ENCODE results near the gene RSPH9.

RSPH9 gene, protein sequence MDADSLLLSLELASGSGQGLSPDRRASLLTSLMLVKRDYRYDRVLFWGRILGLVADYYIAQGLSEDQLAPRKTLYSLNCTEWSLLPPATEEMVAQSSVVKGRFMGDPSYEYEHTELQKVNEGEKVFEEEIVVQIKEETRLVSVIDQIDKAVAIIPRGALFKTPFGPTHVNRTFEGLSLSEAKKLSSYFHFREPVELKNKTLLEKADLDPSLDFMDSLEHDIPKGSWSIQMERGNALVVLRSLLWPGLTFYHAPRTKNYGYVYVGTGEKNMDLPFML

GRCh38 chr6:43644940-43645612 lies at the start of gene RSPH9:
Gene RSPH9 (plus strand): TSS chr6:43645036. CDS start chr6:43645099, 63 bp downstream.
- DNase-seq, result peak; percentile 70

DNA sequence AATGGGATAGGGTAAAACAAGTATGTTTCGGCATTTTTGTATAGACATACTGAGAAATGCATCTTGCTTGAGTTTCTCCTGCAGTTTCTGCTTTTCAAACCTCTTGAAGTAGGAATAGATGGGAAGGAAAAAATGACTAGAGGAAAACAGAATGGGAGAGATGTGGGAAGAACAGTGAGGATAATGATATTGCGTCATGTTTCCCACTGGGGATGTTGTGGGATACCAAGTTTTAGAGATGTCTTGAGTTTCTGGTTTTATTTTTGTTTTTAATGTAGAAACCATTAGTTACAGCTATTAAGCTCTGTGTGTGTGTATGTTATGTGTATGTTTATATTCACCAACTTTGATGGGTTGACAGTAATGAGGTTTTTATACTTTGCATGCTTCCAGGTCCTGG lies 44.2 kb upstream of the RSPH9 start:
- DNase-seq, result no peak

DNA sequence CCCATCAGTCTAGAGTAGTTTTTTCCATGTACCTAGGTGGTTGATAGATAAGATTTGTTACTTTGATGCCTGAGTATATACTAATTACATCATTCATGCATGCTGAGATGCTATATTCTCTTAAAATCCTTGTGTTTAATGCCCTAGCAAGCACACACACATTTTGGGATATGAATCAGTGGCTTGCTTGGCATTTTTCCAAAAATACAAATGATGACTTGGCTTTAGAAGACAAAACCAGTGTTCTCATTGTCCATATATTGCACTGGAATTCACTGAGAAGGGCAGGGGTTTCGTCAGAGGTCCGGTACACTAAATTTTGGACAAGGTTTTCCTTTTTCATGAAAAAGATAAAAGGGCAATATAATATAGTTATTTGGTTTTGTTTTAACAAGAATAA lies 40.7 kb upstream of the RSPH9 start:
- DNase-seq, result no peak

DNA sequence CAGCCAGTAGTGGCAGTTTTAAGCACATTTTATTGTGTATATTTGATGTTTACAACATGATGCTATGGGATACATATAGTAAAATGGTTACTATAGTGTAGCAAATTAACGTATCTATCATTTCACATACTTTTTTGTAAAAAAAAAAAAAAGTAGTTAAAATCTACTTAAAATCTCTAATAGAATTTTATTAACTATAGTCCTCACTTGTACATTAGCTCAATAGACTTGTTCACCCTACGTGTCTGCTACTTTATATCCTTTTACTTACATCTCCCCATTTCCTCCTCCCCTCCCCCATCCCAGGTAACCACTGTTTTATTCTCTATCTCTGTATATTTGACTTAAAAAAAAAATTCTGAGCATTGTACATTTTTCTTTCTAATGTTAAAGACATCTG lies 38.8 kb upstream of the RSPH9 start:
- no peak for DNase-seq

DNA sequence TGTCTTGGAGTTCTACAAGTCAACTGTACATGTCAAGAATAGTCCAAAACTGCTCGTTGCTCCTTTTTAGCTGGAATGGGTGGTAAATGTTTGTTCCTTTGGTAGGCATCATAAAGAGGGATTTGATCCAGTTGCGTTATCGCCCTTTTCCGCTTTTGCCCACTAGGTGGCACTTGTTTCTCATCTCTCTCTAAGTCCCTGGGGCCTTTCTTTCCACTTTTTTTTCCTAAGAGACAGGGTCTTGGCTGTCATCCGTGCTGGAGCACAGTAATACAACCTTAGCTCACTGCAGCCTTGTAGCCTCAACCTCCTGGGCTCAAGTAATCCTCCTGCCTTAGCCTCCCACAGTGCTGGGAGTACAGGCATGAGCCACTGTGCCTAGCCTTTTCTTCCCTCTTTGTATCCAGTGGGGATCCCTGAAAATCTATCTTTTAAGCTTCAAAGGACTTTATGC lies 36.5 kb upstream of the RSPH9 start:
- peak; percentile 56 for DNase-seq

- no peak for DNase-seq
These were observed 36.0 kb upstream of the RSPH9 start for GRCh38 chr6:43608807-43609206.

GRCh38 chr6:43609402-43609801 lies 35.4 kb upstream of the RSPH9 start:
- DNase-seq, result no peak

DNA sequence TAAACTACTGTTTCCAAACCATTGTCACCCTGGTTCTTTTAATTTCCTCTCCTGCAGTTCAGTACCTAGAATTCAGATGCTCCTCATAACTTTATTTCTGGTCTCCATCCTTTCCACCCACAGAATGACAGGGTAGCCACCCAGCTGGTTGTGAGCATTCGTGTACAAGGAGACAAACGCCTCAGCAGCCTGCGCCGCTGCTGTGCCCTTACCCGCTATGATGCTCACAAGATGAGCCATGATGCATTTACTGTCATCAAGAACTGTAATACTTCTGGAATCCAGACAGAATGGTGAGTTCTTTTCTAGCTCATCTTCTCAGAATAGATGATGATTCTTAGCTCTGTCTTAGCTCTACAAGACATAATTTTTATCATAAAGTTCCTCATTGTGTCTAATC lies 34.4 kb upstream of the RSPH9 start:
- no peak for DNase-seq

DNA sequence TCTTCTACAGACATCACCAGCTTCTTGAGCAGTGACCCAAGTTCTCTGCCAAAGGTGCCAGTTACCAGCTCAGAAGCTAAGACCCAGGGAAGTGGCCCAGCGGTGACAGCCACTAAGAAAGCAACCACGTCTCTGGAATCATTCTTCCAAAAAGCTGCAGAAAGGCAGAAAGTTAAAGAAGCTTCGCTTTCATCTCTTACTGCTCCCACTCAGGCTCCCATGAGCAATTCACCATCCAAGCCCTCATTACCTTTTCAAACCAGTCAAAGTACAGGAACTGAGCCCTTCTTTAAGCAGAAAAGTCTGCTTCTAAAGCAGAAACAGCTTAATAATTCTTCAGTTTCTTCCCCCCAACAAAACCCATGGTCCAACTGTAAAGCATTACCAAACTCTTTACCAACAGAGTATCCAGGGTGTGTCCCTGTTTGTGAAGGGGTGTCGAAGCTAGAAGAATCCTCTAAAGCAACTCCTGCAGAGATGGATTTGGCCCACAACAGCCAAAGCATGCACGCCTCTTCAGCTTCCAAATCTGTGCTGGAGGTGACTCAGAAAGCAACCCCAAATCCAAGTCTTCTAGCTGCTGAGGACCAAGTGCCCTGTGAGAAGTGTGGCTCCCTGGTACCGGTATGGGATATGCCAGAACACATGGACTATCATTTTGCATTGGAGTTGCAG lies 31.0 kb upstream of the RSPH9 start:
- DNase-seq, result no peak

DNA sequence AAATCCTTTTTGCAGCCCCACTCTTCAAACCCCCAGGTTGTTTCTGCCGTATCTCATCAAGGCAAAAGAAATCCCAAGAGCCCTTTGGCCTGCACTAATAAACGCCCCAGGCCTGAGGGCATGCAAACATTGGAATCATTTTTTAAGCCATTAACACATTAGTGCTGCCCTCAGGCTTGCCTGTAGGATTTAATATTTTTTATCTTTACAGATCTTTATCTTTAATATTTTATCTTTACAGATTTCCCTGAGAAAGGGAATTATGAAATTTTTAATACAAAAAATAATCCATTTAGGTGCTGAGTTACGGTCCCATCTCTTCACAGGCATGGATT lies 30.5 kb upstream of the RSPH9 start:
- DNase-seq, result no peak

DNA sequence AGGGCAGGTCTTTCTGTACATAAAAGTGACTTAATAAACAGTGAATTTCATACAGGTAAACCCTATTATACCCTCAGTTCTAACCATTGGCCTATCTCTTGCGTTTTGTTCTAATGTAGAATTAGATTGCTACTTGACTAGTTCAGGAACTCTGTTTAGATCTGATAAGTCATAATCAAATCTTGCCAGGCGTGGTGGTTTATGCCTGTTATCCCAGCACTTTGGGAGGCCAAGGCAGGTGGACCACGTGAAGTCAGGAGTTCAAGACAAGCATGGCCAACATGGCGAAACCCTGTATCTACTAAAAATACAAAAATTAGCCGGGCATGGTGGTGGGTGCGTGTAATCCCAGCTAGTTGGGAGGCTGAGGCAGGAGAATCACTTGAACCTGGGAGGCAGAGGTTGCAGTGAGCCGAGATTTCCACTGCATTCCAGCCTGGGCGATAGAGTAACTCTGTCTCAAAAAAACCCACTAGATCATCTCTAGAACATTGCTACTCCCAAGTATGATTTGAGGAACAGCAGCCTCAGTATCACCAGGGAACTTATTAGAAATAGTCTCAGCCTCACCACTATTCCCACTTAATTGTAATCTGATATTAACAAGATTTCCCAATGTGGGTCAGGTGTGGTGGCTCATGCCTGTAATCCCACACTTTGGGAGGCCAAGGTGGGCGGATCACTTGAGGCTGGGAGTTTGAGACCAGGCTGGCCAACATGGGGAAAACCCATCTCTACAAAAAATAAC lies 27.9 kb upstream of the RSPH9 start:
- DNase-seq, result no peak

DNA sequence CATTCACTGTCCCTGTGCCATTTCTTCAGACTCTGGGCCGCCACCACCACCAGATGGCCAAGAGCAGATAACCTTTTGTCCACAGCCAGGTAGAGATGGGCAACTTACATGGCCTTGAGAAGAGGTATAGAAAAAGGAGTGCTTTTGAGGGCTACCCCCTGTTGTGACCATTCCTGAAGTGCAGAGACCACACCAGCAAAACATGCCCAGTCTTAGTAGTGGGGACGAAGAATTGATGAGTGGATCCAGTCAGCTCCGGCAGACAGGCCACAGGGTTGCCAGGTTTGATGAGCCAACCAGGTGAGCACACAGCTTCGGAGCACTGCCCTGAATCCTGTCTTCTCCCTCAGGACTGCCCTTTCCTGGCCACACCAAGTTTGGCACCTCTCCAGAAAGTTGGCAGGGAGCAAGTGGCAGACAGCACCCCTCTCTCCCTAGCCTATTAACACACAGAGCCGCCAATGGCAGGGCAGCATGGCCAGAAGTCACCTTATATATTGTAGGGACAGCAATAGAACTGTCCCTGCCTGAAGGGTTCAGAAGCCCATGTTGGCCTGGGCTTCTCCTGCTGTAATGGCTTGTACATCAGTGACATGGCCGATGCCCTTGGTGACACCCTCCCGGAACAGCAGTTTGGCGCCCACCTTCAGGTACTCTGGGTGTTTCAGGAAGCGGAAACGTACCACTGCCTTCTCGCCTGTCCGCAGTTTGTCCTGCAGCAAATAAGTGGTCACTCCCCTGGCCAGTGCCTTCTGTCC lies 23.6 kb upstream of the RSPH9 start:
- no peak for DNase-seq

GRCh38 chr6:43621836-43622180 lies 23.0 kb upstream of the RSPH9 start:
- DNase-seq, result no peak

GRCh38 chr6:43622541-43622940 lies 22.3 kb upstream of the RSPH9 start:
- DNase-seq, result no peak

DNA sequence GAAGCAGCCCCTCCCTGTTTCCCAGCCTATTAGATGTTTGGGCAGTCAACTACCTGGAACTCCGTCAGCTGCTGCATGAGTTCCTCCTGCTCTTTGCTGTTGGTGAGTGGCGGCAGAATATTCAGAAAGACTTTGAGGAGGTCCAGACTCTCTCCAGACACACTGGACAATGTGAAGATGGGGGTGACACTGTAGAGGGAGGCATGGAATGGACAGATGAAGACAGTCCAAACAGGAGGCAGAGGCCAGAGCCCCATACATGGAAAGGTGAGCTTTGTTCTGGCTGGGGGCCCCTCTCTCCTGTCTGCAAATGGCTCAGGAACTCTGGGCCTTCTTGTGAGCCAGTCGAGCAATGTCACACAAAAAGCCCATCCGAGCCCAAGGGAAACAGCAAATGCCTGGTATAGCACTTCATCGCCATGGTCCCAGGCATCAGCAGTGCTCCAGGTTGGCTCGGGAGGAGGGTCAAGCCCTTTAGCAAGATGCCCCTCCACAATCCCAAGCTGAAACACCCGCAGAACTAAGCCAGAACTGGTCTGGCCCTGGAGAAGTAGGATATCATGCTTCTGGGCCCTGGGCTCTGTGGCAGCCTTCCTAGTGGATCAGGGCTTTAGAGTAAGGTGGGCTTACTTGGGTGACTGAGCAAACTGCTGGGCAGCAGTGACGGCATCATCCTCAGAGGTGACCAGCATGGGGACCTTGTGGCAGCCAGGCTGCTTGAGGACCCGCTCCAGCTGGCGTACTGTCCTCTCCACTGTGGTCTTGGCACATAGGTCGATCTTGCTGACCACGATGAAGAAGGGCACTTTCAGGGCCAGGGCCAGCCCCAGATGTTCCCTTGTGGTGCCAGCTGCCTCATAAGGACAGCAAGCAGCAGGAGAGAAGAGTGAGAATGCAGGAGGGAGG lies 20.7 kb upstream of the RSPH9 start:
- no peak for DNase-seq

- no peak for DNase-seq
These were observed 20.0 kb upstream of the RSPH9 start for GRCh38 chr6:43624786-43625288.

- DNase-seq, result no peak
These were observed 19.3 kb upstream of the RSPH9 start for GRCh38 chr6:43625393-43625992.

GRCh38 chr6:43627008-43627825 lies 17.6 kb upstream of the RSPH9 start:
- DNase-seq, result no peak

GRCh38 chr6:43628393-43629103 lies 16.3 kb upstream of the RSPH9 start:
- peak; percentile 59 for DNase-seq

DNA sequence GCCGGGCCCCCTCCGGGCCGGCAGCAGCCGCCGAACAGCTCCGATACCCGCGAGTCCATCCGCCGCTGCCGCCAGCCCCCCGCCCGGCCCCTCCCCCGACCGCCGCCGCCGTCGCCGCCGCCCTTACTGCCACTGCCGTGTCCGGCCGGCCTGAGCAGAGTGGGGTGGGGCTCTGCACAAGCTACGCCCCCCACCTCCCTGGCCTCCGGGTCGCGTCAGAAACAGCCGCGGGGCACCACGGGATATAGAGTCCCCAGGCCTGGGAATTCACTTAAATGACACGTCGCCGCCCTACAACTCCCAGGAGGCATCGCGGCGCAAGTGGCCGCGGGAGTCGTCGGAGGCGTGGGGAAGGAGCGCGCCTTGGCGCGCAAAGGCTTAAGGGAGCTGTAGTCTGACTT lies 15.7 kb upstream of the RSPH9 start, which contains the start of gene GTPBP2:
Gene GTPBP2, minus strand, starts transcription at position 161 of the 401 bp plus-strand sequence. Its CDS starts 102 bp downstream, at position 59.
- peak; percentile 93 for DNase-seq

Data from activated T-cell treated with anti-CD3 and anti-CD28 coated beads, Interleukin-2, amount 50 U/mL, for 1 hour (primary cell).